WTC11 (cell line): ENCODE results near the gene OSMR. TPM values are rescaled to one million over a fixed set of nuclear protein-coding genes. Genes with fewer than 3 reads are reported as not detected.

Experiments
- ATAC-seq: fragments of 200-7000 bp; cut with Tn5 transposase; 2 replicates; pipeline ENCODE4 v1.10.0; 2021; ENCODE audit warnings: mild to moderate bottlenecking, moderate library complexity
- CTCF ChIA-PET: fragments of 300-600 bp; sonication (Branson Sonifier 250); formaldehyde crosslinking; loops from one replicate; lab custom pipeline; 2021; ENCODE audit warnings: antibody characterized with exemption; lab: Charles Lee
- POLR2A ChIA-PET: fragments of 350-600 bp; sonication (Branson Sonifier 250); formaldehyde crosslinking; loops from one replicate; lab custom pipeline; 2021; ENCODE audit warnings: antibody characterized with exemption; lab: Charles Lee
- DNase-seq: peaks from one replicate; pipeline ENCODE4 v3.0.0; 2021; ENCODE audit warnings: low spot score
- H3K27ac Mint-ChIP-seq: 2 replicates; pipeline ENCODE4 v1.8.0; 2021; ENCODE audit warnings: mixed read lengths
- H3K27me3 Mint-ChIP-seq: 2 replicates; pipeline ENCODE4 v1.8.0; 2021; ENCODE audit warnings: low read depth, mild to moderate bottlenecking, moderate library complexity, mixed read lengths
- H3K36me3 Mint-ChIP-seq: 2 replicates; pipeline ENCODE4 v1.8.0; 2021; ENCODE audit warnings: mixed read lengths
- H3K4me1 Mint-ChIP-seq: 2 replicates; pipeline ENCODE4 v1.8.0; 2022; ENCODE audit warnings: mixed read lengths
- H3K4me3 Mint-ChIP-seq: 2 replicates; pipeline ENCODE4 v1.8.0; 2021; ENCODE audit warnings: mild to moderate bottlenecking, moderate library complexity, mixed read lengths
- H3K9me3 Mint-ChIP-seq: 2 replicates; pipeline ENCODE4 v1.8.0; 2021; ENCODE audit warnings: mixed read lengths
- E2F1 ChIP-seq: sonication (generic); formaldehyde crosslinking; IDR thresholded peaks from 2 replicates; pipeline ENCODE4 v1.8.0; 2022; ENCODE audit warnings: mild to moderate bottlenecking, missing genetic modification reagents
- ELF4 ChIP-seq: sonication (generic); formaldehyde crosslinking; IDR thresholded peaks from 2 replicates; pipeline ENCODE4 v1.8.1; 2022; ENCODE audit warnings: low read depth, mild to moderate bottlenecking, moderate library complexity, missing genetic modification reagents
- ETV6 ChIP-seq: sonication (generic); formaldehyde crosslinking; IDR thresholded peaks from 2 replicates; pipeline ENCODE4 v1.8.1; 2022; ENCODE audit warnings: mild to moderate bottlenecking, missing genetic modification reagents
- GTF2I ChIP-seq: fragments of 250-450 bp; sonication (Bioruptor Pico); conservative IDR thresholded peaks from 2 replicates; pipeline ENCODE4 v1.4.0; 2021; ENCODE audit warnings: mild to moderate bottlenecking
- JAZF1 ChIP-seq: fragments of 250-450 bp; sonication (Bioruptor Pico); IDR thresholded peaks from 2 replicates; pipeline ENCODE4 v1.9.0; 2021; ENCODE audit warnings: moderate library complexity, mild to moderate bottlenecking, inconsistent platforms
- KAT7 ChIP-seq: sonication (generic); formaldehyde crosslinking; IDR thresholded peaks from 2 replicates; pipeline ENCODE4 v1.8.1; 2023; ENCODE audit warnings: missing genetic modification reagents, mild to moderate bottlenecking, borderline replicate concordance
- NFATC4 ChIP-seq: fragments of 250-450 bp; sonication (Bioruptor Pico); IDR thresholded peaks from 2 replicates; pipeline ENCODE4 v1.9.0; 2021; ENCODE audit warnings: mild to moderate bottlenecking
- NR1H2 ChIP-seq: sonication (generic); formaldehyde crosslinking; IDR thresholded peaks from 2 replicates; pipeline ENCODE4 v1.9.0; 2021; ENCODE audit warnings: mild to moderate bottlenecking, moderate library complexity, missing genetic modification reagents
- ZNF317 ChIP-seq: sonication (generic); formaldehyde crosslinking; IDR thresholded peaks from 2 replicates; pipeline ENCODE4 v1.8.1; 2023; ENCODE audit warnings: low read depth, mild to moderate bottlenecking, moderate library complexity, missing genetic modification reagents, borderline replicate concordance
- total RNA-seq: library from RNA; stranded (reverse); gene quantifications from 3 replicates; pipeline ENCODE4 v1.2.3, GENCODE V29; 2021
- TF ChIP-seq, protein P1 (sequence below): sonication (generic); formaldehyde crosslinking; IDR thresholded peaks from 2 replicates; pipeline ENCODE4 v1.8.1; 2023; ENCODE audit warnings: mild to moderate bottlenecking, missing genetic modification reagents
- TF ChIP-seq, protein P2 (sequence below): fragments of 250-450 bp; sonication (Bioruptor Pico); IDR thresholded peaks from 2 replicates; pipeline ENCODE4 v1.9.0; 2021; ENCODE audit warnings: moderate library complexity, mild to moderate bottlenecking, inconsistent platforms, borderline replicate concordance
- TF ChIP-seq, protein P3 (sequence below): fragments of 250-450 bp; sonication (Bioruptor Pico); IDR thresholded peaks from 2 replicates; pipeline ENCODE4 v1.9.0; 2021; ENCODE audit warnings: mild to moderate bottlenecking

The OSMR gene
- total RNA-seq, 1 experiment from 2014 or later: 2.3 TPM

DNA sequence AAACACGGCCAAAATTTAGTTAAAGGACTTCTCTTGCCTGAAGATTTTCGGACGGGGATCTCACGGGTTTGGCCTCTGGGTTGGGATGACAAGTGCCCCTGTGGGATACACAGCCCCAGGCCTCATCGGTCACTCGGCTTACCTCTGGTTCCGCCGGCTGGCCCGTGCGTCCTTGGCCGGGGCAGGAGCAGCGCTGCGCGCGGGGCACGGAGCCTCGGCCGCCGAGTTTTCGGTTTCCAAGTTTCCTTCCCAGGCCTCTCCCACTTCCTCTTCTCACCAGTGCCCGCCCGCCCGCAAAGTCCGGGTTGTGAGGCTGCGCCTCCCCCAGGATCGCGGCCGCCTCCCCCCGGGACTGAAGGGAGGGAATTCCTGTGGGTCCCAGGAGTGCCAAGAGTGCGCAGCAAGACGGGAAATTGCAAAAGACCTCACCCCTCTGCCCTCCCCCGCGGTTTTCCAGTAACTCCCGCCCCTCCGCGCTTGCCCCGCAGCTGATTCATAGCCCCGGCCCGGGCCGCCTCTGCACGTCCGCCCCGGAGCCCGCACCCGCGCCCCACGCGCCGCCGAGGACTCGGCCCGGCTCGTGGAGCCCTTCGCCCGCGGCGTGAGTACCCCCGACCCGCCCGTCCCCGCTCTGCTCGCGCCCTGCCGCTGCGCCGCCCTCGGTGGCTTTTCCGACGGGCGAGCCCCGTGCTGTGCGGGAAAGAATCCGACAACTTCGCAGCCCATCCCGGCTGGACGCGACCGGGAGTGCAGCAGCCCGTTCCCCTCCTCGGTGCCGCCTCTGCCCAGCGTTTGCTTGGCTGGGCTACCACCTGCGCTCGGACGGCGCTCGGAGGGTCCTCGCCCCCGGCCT lies at the start of gene OSMR (continued):
- TF ChIP-seq, protein P1, sequence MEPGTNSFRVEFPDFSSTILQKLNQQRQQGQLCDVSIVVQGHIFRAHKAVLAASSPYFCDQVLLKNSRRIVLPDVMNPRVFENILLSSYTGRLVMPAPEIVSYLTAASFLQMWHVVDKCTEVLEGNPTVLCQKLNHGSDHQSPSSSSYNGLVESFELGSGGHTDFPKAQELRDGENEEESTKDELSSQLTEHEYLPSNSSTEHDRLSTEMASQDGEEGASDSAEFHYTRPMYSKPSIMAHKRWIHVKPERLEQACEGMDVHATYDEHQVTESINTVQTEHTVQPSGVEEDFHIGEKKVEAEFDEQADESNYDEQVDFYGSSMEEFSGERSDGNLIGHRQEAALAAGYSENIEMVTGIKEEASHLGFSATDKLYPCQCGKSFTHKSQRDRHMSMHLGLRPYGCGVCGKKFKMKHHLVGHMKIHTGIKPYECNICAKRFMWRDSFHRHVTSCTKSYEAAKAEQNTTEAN: no peak; the same call in 1 of the 2 replicates
- no peak for TF ChIP-seq NR1H2 (CRISPR knock-in tag)

DNA sequence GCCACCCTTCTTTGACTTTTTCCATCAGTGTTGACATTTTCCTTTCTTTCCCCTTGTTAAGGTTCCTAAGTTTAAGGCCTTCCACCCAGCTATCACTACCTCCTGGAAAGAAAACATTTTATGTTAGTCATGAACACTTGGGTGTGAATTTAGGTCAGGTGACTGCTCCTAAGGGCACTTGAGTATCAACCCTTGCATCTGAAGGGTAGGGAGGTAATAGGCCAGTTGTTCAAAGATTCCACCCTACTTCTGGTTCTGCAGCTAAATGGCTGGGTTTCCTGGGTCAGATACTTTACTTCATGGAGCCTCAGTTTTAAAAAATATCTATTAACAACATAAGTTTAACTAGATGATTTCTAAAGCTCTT lies 49.1 kb upstream of the OSMR start:
- no peak overlapping the region for H3K27ac Mint-ChIP-seq
- DNase-seq (no peak), ATAC-seq (no peak)
- peaks cover 5% of the 10 kb centered on the region for H3K4me1 Mint-ChIP-seq
- H3K27me3 Mint-ChIP-seq: no peaks in the 10 kb centered on the region
- no peaks in the 10 kb centered on the region for H3K9me3 Mint-ChIP-seq
- H3K4me3 Mint-ChIP-seq: no peak overlapping the region
- TF ChIP-seq ELF4 (CRISPR knock-in tag): no peak
- TF ChIP-seq, protein P2, sequence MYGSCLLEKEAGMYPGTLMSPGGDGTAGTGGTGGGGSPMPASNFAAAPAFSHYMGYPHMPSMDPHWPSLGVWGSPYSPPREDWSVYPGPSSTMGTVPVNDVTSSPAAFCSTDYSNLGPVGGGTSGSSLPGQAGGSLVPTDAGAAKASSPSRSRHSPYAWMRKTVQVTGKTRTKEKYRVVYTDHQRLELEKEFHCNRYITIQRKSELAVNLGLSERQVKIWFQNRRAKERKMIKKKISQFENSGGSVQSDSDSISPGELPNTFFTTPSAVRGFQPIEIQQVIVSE (CRISPR knock-in tag): no peak
- no peak for TF ChIP-seq E2F1 (CRISPR knock-in tag)
- TF ChIP-seq KAT7 (CRISPR knock-in tag): no peak
- H3K36me3 Mint-ChIP-seq: no peaks in the 10 kb centered on the region
- ChIA-PET CTCF (interaction anchor here (1.3 to 2.9 kb wide), 2 partner anchors 13 to 355 kb away, joined by 5 to 9 read pairs; no protein-coding TSS in a partner anchor), POLR2A (no interaction called here)

GRCh38 chr5:38797838-38798237 lies 48.0 kb upstream of the OSMR start:
- ChIA-PET POLR2A (interaction anchor here (1.2 kb wide), 1 partner anchor 356 kb away, joined by 3 read pairs; no protein-coding TSS in a partner anchor), CTCF (interaction anchor here (1.3 to 2.9 kb wide), 2 partner anchors 12 to 356 kb away, joined by 5 to 9 read pairs; no protein-coding TSS in a partner anchor)
- H3K36me3 Mint-ChIP-seq: no peaks in the 10 kb centered on the region
- no peaks in the 10 kb centered on the region for H3K9me3 Mint-ChIP-seq
- no peak for TF ChIP-seq NFATC4 (CRISPR knock-in tag)
- TF ChIP-seq ETV6 (CRISPR knock-in tag): no peak
- TF ChIP-seq JAZF1 (CRISPR knock-in tag): no peak
- no peak overlapping the region for H3K4me3 Mint-ChIP-seq
- H3K27ac Mint-ChIP-seq: no peak overlapping the region
- DNase-seq: no peak
- ATAC-seq: no peak
- no peaks in the 10 kb centered on the region for H3K27me3 Mint-ChIP-seq
- peaks cover 5% of the 10 kb centered on the region for H3K4me1 Mint-ChIP-seq

DNA sequence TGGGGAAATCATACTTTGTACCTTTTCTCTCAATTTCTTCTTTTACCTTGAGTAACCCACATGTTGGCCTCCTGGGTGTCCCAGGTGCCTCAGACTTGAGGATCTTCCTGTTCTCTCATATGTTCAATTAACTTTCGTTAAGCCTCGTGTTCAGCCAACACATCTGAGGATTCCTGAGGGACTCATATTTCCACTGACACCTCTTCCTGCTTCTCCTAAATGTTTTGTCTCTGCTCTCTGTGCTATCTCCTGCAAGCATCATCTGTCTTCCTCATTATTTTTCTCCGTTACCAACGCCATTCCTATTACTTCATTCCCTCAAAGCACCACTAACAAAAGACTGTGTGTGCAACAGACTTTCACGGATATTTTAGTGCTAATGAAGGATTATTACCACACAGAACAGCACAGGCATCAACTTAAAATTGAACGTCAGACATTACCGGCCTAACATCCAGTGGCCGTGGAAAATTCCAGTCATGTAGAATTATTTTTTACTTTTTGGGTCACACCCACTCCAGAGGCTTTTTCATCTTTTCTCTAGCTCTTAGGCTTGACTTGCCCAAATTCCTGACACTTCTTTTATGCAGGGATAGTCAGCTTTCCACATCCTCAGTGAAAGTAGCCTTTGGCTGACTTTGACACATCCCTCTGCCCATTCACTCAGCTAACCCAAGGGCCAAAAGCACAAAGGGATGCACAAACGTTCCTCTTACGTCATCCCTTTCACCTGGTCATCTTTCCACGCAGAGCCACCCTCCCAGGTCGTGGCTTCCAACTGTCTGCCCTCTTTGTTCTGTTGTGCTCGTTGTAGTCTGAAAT lies 46.0 kb upstream of the OSMR start:
- Mint-ChIP-seq H3K4me1 (peaks cover 5% of the 10 kb centered on the region), H3K27me3 (no peaks in the 10 kb centered on the region), H3K9me3 (no peaks in the 10 kb centered on the region), H3K27ac (no peak overlapping the region), H3K4me3 (no peak overlapping the region), H3K36me3 (no peaks in the 10 kb centered on the region)
- DNase-seq: no peak
- TF ChIP-seq GTF2I (CRISPR knock-in tag) (no peak), ZNF317 (CRISPR knock-in tag) (no peak)
- TF ChIP-seq, protein P3, sequence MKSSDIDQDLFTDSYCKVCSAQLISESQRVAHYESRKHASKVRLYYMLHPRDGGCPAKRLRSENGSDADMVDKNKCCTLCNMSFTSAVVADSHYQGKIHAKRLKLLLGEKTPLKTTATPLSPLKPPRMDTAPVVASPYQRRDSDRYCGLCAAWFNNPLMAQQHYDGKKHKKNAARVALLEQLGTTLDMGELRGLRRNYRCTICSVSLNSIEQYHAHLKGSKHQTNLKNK (CRISPR knock-in tag): no peak
- CTCF ChIA-PET: interaction anchor here (1.0 to 1.7 kb wide), 3 partner anchors 10 to 358 kb away, joined by 4 to 9 read pairs (median 5); no protein-coding TSS in a partner anchor
- ATAC-seq: no peak
- POLR2A ChIA-PET: no interaction called here
